HCT116 (cell line): ENCODE measurements around the gene NAB2. TPM values are rescaled to one million over a fixed set of nuclear protein-coding genes. Genes with fewer than 3 reads are reported as not detected.
A peak's percentile ranks its signal among the peaks of the same experiment; 100 is the strongest.

Experiments used
- ATAC-seq: fragments of 200-7000 bp; cut with Tn5 transposase; 2 replicates; pipeline ENCODE4 v1.9.1; 2020; ENCODE audit warnings: mild to moderate bottlenecking, moderate library complexity
- BruUV-seq: library from RNA; stranded (reverse); fragments of 400-500 nt; replicated peaks from 2 replicates; lab custom pipeline; 2021; lab: Mats Ljungman, UMichigan
- CTCF ChIA-PET: fragments of 300-600 bp; sonication (Branson Sonifier 250); formaldehyde crosslinking; loops from one replicate; lab custom pipeline; 2021; ENCODE audit warnings: antibody characterized with exemption; lab: Charles Lee
- POLR2A ChIA-PET: fragments of 300-600, 350-600 bp; sonication (Branson Sonifier 250); formaldehyde crosslinking; loops from one replicate; lab custom pipeline; 2021; ENCODE audit warnings: antibody characterized with exemption; lab: Charles Lee
- RAD21 ChIA-PET, 2 experiments: fragments of 300-600 bp; sonication (Branson Sonifier 250); formaldehyde crosslinking; loops; one replicate each; lab custom pipeline; 2023; ENCODE audit warnings: low total read pairs in 2 of 2; ENCODE audit not compliant: uncharacterized antibody in 2 of 2, unreplicated experiment in 2 of 2, low non-redundant PET in 1 of 2; lab: Charles Lee
- DNase-seq: peaks from one replicate; pipeline ENCODE4 v3.0.0-alpha.2; 2010; ENCODE audit warnings: low read depth, low spot score
- H2AFZ ChIP-seq: fragments of 200-600 bp; shearing (Covaris generic), sonication (generic); 2 replicates; pipeline ENCODE4 v1.6.1; 2017; ENCODE audit warnings: low read depth, mixed run types, mixed read lengths, antibody characterized with exemption, low read length; ENCODE audit not compliant: poor library complexity, severe bottlenecking
- H3K27ac ChIP-seq: 2 replicates; pipeline ENCODE4 v1.5.1; 2012; ENCODE audit warnings: low read depth, low read length
- H3K27me3 ChIP-seq: fragments of 200-600 bp; sonication (generic); 2 replicates; pipeline ENCODE4 v1.6.1; 2016; ENCODE audit warnings: mixed run types, low read length, mixed read lengths; ENCODE audit not compliant: insufficient read depth
- H3K36me3 ChIP-seq, 2 experiments: fragments of 200-500 bp in 1 of 2; fragments of 200-600 bp in 1 of 2; sonication (Bioruptor generic) in 1 of 2; sonication (generic) in 1 of 2; 2 replicates each; pipeline versions ENCODE4 v1.5.1 to v1.6.1; 2014 to 2016; ENCODE audit warnings: low read length in 2 of 2, inconsistent platforms in 1 of 2, mixed read lengths in 1 of 2, mixed run types in 1 of 2; ENCODE audit not compliant: insufficient read depth in 2 of 2, control insufficient read depth in 1 of 2
- H3K4me1 ChIP-seq, 2 experiments: fragments of 200-600 bp in 1 of 2; sonication (generic) in 1 of 2; 2 replicates each; pipeline versions ENCODE4 v1.5.1 to v1.6.1; 2012 to 2017; ENCODE audit warnings: low read length in 2 of 2, inconsistent platforms in 1 of 2, mild to moderate bottlenecking in 1 of 2, mixed read lengths in 1 of 2, mixed run types in 1 of 2, moderate library complexity in 1 of 2; ENCODE audit not compliant: insufficient read depth in 2 of 2, control insufficient read depth in 1 of 2
- H3K4me2 ChIP-seq: fragments of 200-600 bp; sonication (generic); 2 replicates; pipeline ENCODE4 v1.6.1; 2017; ENCODE audit warnings: mixed run types, low read length, mixed read lengths
- H3K4me3 ChIP-seq, 2 experiments: fragments of 200-600 bp in 1 of 2; sonication (generic) in 1 of 2; replicated peaks in 1 of 2; 2 replicates each; pipeline ENCODE4 v1.5.1; 2011 to 2016; ENCODE audit warnings: low read length in 2 of 2, control low read depth in 1 of 2, low read depth in 1 of 2, mild to moderate bottlenecking in 1 of 2, mixed read lengths in 1 of 2, mixed run types in 1 of 2
- H3K79me2 ChIP-seq: fragments of 200-600 bp; sonication (generic); 2 replicates; pipeline ENCODE4 v1.6.1; 2017; ENCODE audit warnings: mild to moderate bottlenecking, mixed run types, low read length, moderate library complexity, mixed read lengths; ENCODE audit not compliant: insufficient read depth
- H3K9ac ChIP-seq: fragments of 200-600 bp; sonication (generic); 2 replicates; pipeline ENCODE4 v1.6.1; 2016; ENCODE audit warnings: low read length, mixed read lengths
- H3K9me2 ChIP-seq: fragments of 200-600 bp; sonication (generic), shearing (Covaris generic); 2 replicates; pipeline ENCODE4 v1.6.1; 2017; ENCODE audit warnings: mixed run types, mild to moderate bottlenecking, moderate library complexity; ENCODE audit not compliant: insufficient read depth
- H3K9me3 ChIP-seq, 2 experiments: fragments of 200-500 bp in 1 of 2; fragments of 200-600 bp in 1 of 2; sonication (Bioruptor generic) in 1 of 2; sonication (generic) in 1 of 2; 2 replicates each; pipeline ENCODE4 v1.6.1; 2014 to 2017; ENCODE audit warnings: low read length in 2 of 2, mixed read lengths in 2 of 2, inconsistent platforms in 1 of 2, low read depth in 1 of 2, mild to moderate bottlenecking in 1 of 2, mixed run types in 1 of 2, moderate library complexity in 1 of 2; ENCODE audit not compliant: control insufficient read depth in 1 of 2, insufficient read depth in 1 of 2
- H4K20me1 ChIP-seq: fragments of 200-600 bp; sonication (generic), shearing (Covaris generic); 2 replicates; pipeline ENCODE4 v1.6.1; 2017; ENCODE audit warnings: mixed run types, mild to moderate bottlenecking, moderate library complexity; ENCODE audit not compliant: insufficient read depth
- ZFX ChIP-seq: fragments of 450-650 bp; IDR thresholded peaks from 2 replicates; pipeline ENCODE4 v1.6.1; 2017
- intact Hi-C: fragments of 100-400 bp; cut with micrococcal nuclease; formaldehyde crosslinking; loops from 2 replicates; pipeline ENCODE4 v1.10.0; 2022
- total RNA-seq: library from RNA; stranded (reverse); gene quantifications from one replicate; pipeline ENCODE4 v1.2.1, GENCODE V29; 2021; ENCODE audit not compliant: unreplicated experiment
- TF ChIP-seq, protein P1 (sequence below): IDR thresholded peaks from 2 replicates; pipeline ENCODE4 v1.6.1; 2012; ENCODE audit warnings: low read depth

Gene NAB2
- total RNA-seq, 1 experiment from 2014 or later, result 77.1 TPM

DNA sequence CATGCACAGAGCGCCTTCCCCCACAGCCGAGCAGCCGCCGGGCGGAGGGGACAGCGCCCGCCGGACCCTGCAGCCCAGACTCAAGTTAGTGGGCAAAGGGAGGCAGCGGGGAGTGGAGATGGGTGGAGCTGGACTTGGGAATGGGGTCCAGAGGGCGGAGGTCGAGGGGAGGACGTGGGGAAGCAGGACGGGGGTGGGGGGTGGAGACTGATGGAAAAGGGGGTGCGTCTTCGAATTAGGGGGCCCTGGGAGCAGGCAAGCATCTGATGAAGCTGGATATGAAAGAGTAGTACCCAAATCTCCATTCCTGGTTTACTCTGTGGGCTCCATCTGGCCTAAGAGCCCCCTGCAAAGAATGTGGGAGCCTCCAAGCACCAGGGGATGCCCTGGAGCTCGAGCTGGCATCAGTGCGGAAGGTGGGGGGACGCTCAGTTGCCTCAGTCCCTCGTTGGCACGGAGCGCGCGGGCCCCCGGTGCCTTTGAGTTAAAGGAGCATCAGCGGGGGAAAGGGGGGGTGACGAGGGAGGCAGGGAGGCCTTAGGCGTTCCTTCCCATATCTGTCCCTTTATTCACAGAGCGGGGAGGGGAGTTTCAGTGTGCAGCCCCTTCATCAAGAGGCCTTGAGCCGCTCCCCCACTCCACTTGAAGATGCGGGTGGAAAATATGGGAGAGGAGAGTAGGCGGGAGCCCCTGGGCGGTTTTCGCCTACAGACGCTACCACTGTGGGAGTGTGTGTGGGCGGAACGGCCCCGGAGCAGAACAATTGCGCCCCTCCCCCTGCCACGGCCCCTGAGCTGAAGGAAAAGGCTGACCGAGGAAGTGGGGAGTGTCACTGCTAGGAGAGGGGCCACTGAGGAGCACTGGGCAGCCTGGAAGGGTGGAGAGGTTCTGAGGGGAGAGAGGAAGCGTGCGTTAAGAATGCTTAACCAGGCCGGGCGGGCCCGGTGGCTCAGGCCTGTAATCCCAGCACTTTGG, 644 bp downstream of the NAB2 start:
- Histone ChIP-seq H3K79me2 (peaks cover 38% of the 10 kb centered on the region), H3K9me2 (no peaks in the 10 kb centered on the region), H3K36me3 (peaks cover 12 to 23% of the 10 kb centered on the region in 2 experiments; a peak in 3 of 4 replicates), H2AFZ (no peak overlapping the region), H3K9me3 (no peaks in the 10 kb centered on the region), H3K27me3 (no peaks in the 10 kb centered on the region), H3K27ac (peak overlapping the region; percentile 97), H4K20me1 (no peaks in the 10 kb centered on the region), H3K4me2 (peak overlapping the region; percentile 90), H3K9ac (peak overlapping the region; percentile 91), H3K4me3 (peak overlapping the region; percentile 61 to 90), H3K4me1 (peaks cover 44 to 79% of the 10 kb centered on the region in 2 experiments)
- DNase-seq, result no peak
- CTCF ChIA-PET, result interaction anchor here (0.9 to 1.5 kb wide), 2 partner anchors 20 to 86 kb away, joined by 3 to 5 read pairs; no protein-coding TSS in a partner anchor
- 0 out of 2 replicates have a peak, but pooled peaks have one; percentile 20 for TF ChIP-seq ZFX
- TF ChIP-seq, protein P1, sequence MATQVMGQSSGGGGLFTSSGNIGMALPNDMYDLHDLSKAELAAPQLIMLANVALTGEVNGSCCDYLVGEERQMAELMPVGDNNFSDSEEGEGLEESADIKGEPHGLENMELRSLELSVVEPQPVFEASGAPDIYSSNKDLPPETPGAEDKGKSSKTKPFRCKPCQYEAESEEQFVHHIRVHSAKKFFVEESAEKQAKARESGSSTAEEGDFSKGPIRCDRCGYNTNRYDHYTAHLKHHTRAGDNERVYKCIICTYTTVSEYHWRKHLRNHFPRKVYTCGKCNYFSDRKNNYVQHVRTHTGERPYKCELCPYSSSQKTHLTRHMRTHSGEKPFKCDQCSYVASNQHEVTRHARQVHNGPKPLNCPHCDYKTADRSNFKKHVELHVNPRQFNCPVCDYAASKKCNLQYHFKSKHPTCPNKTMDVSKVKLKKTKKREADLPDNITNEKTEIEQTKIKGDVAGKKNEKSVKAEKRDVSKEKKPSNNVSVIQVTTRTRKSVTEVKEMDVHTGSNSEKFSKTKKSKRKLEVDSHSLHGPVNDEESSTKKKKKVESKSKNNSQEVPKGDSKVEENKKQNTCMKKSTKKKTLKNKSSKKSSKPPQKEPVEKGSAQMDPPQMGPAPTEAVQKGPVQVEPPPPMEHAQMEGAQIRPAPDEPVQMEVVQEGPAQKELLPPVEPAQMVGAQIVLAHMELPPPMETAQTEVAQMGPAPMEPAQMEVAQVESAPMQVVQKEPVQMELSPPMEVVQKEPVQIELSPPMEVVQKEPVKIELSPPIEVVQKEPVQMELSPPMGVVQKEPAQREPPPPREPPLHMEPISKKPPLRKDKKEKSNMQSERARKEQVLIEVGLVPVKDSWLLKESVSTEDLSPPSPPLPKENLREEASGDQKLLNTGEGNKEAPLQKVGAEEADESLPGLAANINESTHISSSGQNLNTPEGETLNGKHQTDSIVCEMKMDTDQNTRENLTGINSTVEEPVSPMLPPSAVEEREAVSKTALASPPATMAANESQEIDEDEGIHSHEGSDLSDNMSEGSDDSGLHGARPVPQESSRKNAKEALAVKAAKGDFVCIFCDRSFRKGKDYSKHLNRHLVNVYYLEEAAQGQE, result no peak
- POLR2A ChIA-PET, result interaction anchor here (0.6 to 4.8 kb wide), 3 partner anchors 11 to 22 kb away, joined by 3 to 50 read pairs (median 23); partner anchors contain the start of genes NEMP1 and STAT6
- intact Hi-C loops, result loop anchor here (1.0 to 5.0 kb wide), 2 partner anchors 21 to 373 kb away; no protein-coding TSS in a partner anchor
- no peak for ATAC-seq
- RAD21 ChIA-PET, result interaction anchor here in 1 of 2 experiments (1.1 kb wide), 1 partner anchor 58 kb away, joined by 4 read pairs; no protein-coding TSS in a partner anchor
- BruUV-seq, result TSS peak; percentile 17
